IPS-20b (cell line): ENCODE results near the gene RPTOR.

Source experiments
- H3K27ac ChIP-seq: one replicate; pipeline ENCODE4 v1.5.1; 2013; ENCODE audit warnings: low read length
- H3K27me3 ChIP-seq: 2 replicates; pipeline ENCODE4 v1.6.1; 2013; ENCODE audit warnings: mild to moderate bottlenecking, low read length, inconsistent platforms; ENCODE audit not compliant: insufficient read depth
- H3K36me3 ChIP-seq: 2 replicates; pipeline ENCODE4 v1.6.1; 2013; ENCODE audit warnings: low read depth, mild to moderate bottlenecking, inconsistent platforms, low read length, moderate library complexity; ENCODE audit not compliant: insufficient read depth
- H3K4me1 ChIP-seq: 2 replicates; pipeline ENCODE4 v1.6.1; 2013; ENCODE audit warnings: mild to moderate bottlenecking, control low read depth, inconsistent platforms, low read length, moderate library complexity; ENCODE audit not compliant: insufficient read depth
- H3K4me3 ChIP-seq: 2 replicates; pipeline ENCODE4 v1.5.1; 2013; ENCODE audit warnings: mild to moderate bottlenecking, low read length, inconsistent platforms
- H3K9ac ChIP-seq: 2 replicates; pipeline ENCODE4 v1.6.1; 2013; ENCODE audit warnings: low read depth, mild to moderate bottlenecking, inconsistent platforms, low read length, moderate library complexity
- H3K9me3 ChIP-seq: 2 replicates; pipeline ENCODE4 v1.6.1; 2013; ENCODE audit warnings: mild to moderate bottlenecking, low read depth, low read length, inconsistent platforms; ENCODE audit not compliant: insufficient read depth

Gene RPTOR

DNA sequence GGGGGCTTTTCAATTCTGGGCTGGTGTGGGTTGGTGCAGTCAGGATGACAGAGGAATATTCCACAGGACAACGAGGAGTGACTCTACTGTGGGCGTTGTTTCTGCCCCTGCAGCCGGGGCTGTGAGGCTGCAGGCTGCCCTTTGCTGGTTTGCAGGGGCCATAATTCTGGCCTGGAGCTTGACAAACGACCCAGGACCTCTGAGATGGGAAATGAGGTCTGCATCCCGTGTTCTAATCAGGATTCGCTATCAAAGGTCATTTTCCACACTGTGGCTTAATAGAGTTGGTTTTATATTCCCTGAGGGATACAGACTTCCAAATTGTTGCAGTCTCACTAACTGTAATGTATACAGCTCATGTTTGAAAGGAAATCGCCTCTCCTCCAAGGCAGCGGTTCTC, 180.9 kb downstream of the RPTOR start:
- H3K9me3 ChIP-seq = no peaks in the 10 kb centered on the region
- H3K4me3 ChIP-seq = no peak overlapping the region
- H3K4me1 ChIP-seq = 0 out of 2 replicates have a peak, but pooled peaks cover 7% of the 10 kb centered on the region
- no peaks in the 10 kb centered on the region for H3K27me3 ChIP-seq
- no peak overlapping the region for H3K27ac ChIP-seq
- no peak overlapping the region for H3K9ac ChIP-seq
- H3K36me3 ChIP-seq = no peaks in the 10 kb centered on the region

DNA sequence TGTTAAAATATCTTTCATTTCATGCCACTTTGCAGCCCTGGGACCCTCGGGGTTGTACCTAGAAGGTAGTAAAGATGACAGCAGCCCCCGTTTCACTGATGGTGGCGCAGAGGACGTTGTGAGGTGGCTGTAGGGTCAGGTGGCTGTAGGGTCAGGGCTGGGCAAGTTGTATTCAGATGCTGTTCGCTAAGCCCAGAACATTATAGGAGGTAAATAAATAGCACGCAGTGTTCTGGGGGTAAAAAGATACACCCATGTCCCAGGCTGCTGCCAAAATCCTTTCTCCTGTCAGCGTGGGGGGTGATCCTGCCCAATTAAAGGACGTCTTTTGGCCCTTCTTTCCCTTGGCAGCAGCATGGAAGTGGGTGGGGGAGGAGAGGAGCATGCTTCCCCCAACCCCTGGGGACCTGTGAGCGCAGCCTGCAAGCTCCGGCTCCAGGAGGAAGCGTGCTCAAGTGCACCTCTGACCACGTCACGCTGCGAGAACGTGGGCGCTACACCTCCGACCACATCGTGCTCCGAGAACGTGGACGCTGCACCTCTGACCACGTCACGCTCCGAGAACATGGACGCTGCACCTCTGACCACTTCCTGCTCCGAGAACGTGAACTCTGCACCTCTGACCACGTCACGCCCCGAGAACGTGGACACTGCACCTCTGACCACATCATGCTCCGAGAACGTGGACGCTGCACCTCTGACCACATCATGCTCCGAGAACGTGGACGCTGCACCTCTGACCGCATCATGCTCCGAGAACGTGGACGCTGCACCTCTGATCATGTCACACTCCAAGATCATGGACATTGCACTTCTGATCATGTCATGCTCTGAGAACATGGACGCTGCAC, 182.1 kb downstream of the RPTOR start:
- Histone ChIP-seq H3K9me3 (no peaks in the 10 kb centered on the region), H3K4me3 (no peak overlapping the region), H3K4me1 (0 out of 2 replicates have a peak, but pooled peaks cover 7% of the 10 kb centered on the region), H3K27ac (no peak overlapping the region), H3K27me3 (no peaks in the 10 kb centered on the region), H3K9ac (no peak overlapping the region), H3K36me3 (no peaks in the 10 kb centered on the region)

DNA sequence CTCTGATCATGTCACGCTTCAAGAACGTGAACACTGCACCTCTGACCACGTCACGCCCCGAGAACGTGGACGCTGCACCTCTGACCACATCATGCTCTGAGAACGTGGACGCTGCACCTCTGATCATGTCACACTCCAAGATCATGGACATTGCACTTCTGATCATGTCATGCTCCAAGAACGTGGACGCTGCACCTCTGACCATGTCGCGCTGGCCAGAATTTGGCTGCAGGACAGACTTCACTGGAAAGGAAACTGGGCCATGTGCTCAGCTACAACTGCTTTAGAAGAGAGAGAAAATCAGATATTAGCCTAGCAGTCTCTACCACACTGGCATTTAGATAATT, 182.7 kb downstream of the RPTOR start:
- Histone ChIP-seq H3K27ac (no peak overlapping the region), H3K4me3 (no peak overlapping the region), H3K27me3 (no peaks in the 10 kb centered on the region), H3K36me3 (no peaks in the 10 kb centered on the region), H3K9me3 (no peaks in the 10 kb centered on the region), H3K9ac (no peak overlapping the region), H3K4me1 (0 out of 2 replicates have a peak, but pooled peaks cover 12% of the 10 kb centered on the region)

DNA sequence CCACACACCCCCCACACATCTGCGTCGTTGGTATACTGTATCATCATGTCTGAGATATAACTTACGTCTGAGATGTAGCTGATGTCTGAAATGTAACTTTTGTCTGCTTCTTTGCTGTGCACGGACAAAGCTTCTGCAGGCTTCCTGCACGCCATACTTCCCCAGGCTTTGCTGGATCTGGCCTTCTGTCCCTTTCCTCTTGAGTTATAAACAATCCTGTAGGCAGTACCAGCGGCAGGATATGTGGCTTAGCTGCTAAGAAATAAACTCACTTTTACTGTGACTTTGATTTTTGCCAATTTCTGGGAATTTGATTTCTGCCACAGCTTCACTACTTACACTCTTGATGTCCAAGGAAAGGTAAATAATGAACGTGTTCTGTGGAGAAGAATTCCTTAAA, 184.4 kb downstream of the RPTOR start:
- Histone ChIP-seq H3K9me3 (no peaks in the 10 kb centered on the region), H3K36me3 (no peaks in the 10 kb centered on the region), H3K4me3 (no peak overlapping the region), H3K27ac (no peak overlapping the region), H3K4me1 (0 out of 2 replicates have a peak, but pooled peaks cover 12% of the 10 kb centered on the region), H3K9ac (no peak overlapping the region), H3K27me3 (no peaks in the 10 kb centered on the region)

- H3K9me3 ChIP-seq = no peaks in the 10 kb centered on the region
- 0 out of 2 replicates have a peak, but pooled peaks cover 7% of the 10 kb centered on the region for H3K4me1 ChIP-seq
- H3K27ac ChIP-seq = no peak overlapping the region
- no peak overlapping the region for H3K9ac ChIP-seq
- H3K4me3 ChIP-seq = no peak overlapping the region
- no peaks in the 10 kb centered on the region for H3K27me3 ChIP-seq
- no peaks in the 10 kb centered on the region for H3K36me3 ChIP-seq
Measured at GRCh38 chr17:80729761-80730160, 185.1 kb downstream of the RPTOR start.

GRCh38 chr17:80730739-80731138, 186.1 kb downstream of the RPTOR start:
- Histone ChIP-seq H3K27ac (no peak overlapping the region), H3K4me3 (no peak overlapping the region), H3K36me3 (no peaks in the 10 kb centered on the region), H3K9me3 (no peaks in the 10 kb centered on the region), H3K27me3 (no peaks in the 10 kb centered on the region), H3K4me1 (0 out of 2 replicates have a peak, but pooled peaks cover 5% of the 10 kb centered on the region), H3K9ac (no peak overlapping the region)

DNA sequence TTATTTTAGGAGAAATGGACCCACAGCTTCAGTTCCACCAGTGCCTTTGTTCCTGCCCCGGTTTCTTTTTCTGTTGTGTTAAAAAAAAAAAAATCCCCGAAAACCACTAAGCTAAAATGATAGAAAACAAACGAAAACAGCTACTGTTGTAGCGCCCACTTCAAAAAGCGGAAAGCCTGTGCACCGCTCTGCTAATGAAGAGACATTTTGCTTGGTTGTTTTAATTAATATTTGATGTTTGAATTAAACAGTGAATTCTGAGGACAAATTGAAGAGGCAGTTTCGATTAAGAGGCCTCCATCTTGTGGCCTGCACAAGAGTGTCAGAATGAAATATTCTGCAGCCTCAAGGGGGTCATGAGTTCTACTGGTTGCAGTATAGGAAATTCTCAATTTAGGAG, 186.7 kb downstream of the RPTOR start:
- no peaks in the 10 kb centered on the region for H3K27me3 ChIP-seq
- H3K4me3 ChIP-seq = no peak overlapping the region
- no peaks in the 10 kb centered on the region for H3K9me3 ChIP-seq
- H3K4me1 ChIP-seq = 0 out of 2 replicates have a peak, but pooled peaks cover 5% of the 10 kb centered on the region
- no peaks in the 10 kb centered on the region for H3K36me3 ChIP-seq
- H3K27ac ChIP-seq = no peak overlapping the region
- H3K9ac ChIP-seq = no peak overlapping the region

DNA sequence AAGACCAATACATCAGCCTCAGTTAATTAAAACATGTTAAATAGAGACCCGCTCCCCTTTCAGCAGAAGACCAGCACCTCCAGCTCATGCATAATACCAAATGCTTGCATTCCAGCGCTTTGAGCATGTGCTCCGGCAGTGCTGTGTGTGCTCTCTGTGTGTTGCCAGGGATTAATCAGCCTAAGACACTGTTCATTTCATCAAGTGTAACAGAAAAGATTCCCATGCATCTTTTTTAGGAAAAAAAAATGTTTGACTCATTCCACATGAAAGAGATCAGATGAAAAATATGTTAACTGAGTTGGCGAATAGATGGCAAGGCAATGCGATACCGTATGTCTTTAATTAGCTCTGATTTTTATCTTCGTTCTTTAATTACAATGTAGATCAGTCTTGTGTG, 187.6 kb downstream of the RPTOR start:
- H3K36me3 ChIP-seq = no peaks in the 10 kb centered on the region
- 0 out of 2 replicates have a peak, but pooled peaks cover 5% of the 10 kb centered on the region for H3K4me1 ChIP-seq
- no peaks in the 10 kb centered on the region for H3K27me3 ChIP-seq
- H3K9ac ChIP-seq = no peak overlapping the region
- H3K27ac ChIP-seq = no peak overlapping the region
- H3K4me3 ChIP-seq = no peak overlapping the region
- no peaks in the 10 kb centered on the region for H3K9me3 ChIP-seq

DNA sequence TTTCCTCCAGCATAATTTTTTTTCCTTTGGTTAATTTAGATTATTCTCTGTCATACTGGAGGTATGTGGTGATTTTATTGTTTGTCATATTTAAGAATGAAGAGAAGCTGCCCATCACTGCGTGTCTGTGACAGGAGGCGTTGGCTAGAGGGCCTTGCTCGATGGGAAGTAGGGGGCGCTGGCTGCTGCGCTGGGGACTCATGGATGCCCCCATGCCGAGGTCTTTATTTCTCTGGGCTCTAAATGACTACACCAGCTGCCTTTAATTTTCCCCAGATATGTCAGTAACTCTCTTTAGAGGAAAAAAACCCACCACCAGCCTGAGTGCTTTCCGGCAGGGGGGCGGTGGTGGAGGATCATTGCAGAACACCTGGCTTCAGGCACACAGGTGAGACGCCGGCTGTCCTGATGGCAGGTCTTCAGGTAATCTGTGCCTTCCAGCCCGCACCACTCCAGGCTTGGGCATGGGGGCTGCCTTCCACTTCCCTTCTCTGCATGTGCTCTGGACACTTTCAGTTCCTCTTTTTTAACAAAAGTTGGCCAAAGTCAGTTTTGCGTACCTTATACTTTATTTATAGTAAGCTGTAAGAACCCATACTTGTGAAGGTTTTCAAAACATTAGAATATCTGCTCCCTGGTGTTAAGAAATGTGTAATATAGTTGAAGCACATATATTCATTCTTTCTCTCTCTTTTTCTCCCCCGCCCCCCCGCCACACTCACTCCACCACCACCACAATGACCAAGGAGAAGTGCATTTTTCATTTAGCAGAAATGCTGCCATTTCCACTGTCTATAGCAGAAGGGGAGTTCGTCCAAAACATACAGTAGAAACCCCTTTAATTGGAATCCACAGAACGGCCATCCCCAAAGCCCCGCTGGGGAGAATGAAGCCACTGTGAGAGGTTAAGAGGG, 192.7 kb downstream of the RPTOR start:
- H3K27ac ChIP-seq = no peak overlapping the region
- no peaks in the 10 kb centered on the region for H3K27me3 ChIP-seq
- H3K4me1 ChIP-seq = peaks cover 2% of the 10 kb centered on the region; the same call in 1 of the 2 replicates
- peaks cover 4% of the 10 kb centered on the region; the same call in 1 of the 2 replicates for H3K36me3 ChIP-seq
- H3K4me3 ChIP-seq = no peak overlapping the region
- no peak overlapping the region for H3K9ac ChIP-seq
- peaks cover 10% of the 10 kb centered on the region for H3K9me3 ChIP-seq

DNA sequence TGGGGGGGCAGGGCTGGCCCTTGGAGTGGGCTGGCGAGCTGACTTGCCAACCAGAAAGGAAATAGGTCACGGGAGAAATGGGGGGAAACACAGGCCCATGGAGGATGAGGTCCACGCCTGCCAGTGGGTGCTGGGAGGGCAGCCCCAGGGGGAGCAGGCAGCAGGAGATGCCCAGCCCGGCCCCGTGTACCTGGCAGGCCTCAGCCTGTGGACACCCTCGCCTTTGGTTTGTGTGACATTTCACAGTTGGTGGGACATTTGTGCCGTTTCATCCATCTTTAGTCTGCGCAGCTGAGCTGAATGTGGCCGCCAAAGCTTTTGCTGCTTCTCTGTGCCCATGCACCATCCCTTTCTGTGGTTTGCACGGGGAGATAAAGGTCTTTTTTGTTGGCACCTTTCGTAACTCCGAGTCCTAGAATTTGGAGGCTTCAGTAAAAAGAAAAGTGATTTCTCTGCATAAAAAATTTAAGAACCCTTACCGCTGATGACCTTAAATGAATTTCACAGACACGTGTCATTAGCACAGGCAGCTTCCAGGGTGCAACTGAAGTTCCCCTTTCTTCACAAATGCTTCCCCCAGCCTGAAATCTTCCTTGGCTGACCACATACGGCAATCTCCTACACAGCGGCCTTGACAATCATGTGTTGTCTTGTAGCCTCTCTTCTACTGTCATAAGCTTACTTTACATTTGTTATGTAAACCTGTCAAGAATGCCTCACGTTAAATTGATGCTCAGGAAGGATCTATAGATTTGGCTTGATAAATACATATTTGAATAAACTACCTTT, 193.6 kb downstream of the RPTOR start:
- H3K9me3 ChIP-seq = peaks cover 10% of the 10 kb centered on the region
- no peaks in the 10 kb centered on the region for H3K27me3 ChIP-seq
- no peak overlapping the region for H3K27ac ChIP-seq
- H3K9ac ChIP-seq = no peak overlapping the region
- H3K4me3 ChIP-seq = no peak overlapping the region
- H3K4me1 ChIP-seq = peaks cover 2% of the 10 kb centered on the region; the same call in 1 of the 2 replicates
- H3K36me3 ChIP-seq = peaks cover 5% of the 10 kb centered on the region; the same call in 1 of the 2 replicates
